H1 (cell line): ENCODE results near the gene PCDHGA1. TPM values are rescaled to one million over a fixed set of nuclear protein-coding genes. Genes with fewer than 3 reads are reported as not detected.

Experiments used
- CTCF ChIA-PET: fragments of 300-600 bp; sonication (Branson Sonifier 250); formaldehyde crosslinking; loops from one replicate; lab custom pipeline; 2021; ENCODE audit not compliant: partially characterized antibody; lab: Charles Lee
- POLR2A ChIA-PET: fragments of 300-600 bp; sonication (Branson Sonifier 250); formaldehyde crosslinking; loops from one replicate; lab custom pipeline; 2021; ENCODE audit warnings: inconsistent platforms; ENCODE audit not compliant: partially characterized antibody; lab: Charles Lee
- DNase-seq, 2 experiments: peaks; one replicate each; pipeline versions ENCODE4 v3.0.0 to v3.0.0-alpha.2; 2010 to 2022; ENCODE audit warnings: low spot score in 2 of 2, low read depth in 1 of 2, mixed read lengths in 1 of 2
- FAIRE-seq: peaks from 2 replicates; lab custom pipeline; 2011; peaks lifted over from hg19 to GRCh38; lab: Jason Lieb, UNC
- H2AFZ ChIP-seq: 2 replicates; pipeline ENCODE4 v1.8.1; 2012; ENCODE audit warnings: low read length, inconsistent platforms
- H2AK5ac ChIP-seq: 2 replicates; pipeline ENCODE4 v1.6.1; 2013; ENCODE audit warnings: low read depth, low read length
- H2BK120ac ChIP-seq: replicated peaks from 2 replicates; pipeline ENCODE3; 2013; ENCODE audit warnings: low read depth, low read length, inconsistent platforms
- H2BK12ac ChIP-seq: 2 replicates; pipeline ENCODE4 v1.6.1; 2013; ENCODE audit warnings: low read depth, low read length
- H2BK15ac ChIP-seq: 2 replicates; pipeline ENCODE4 v1.6.1; 2013; ENCODE audit warnings: low read length
- H2BK20ac ChIP-seq: 2 replicates; pipeline ENCODE4 v1.6.1; 2013; ENCODE audit warnings: low read length
- H2BK5ac ChIP-seq: 2 replicates; pipeline ENCODE4 v1.6.1; 2013; ENCODE audit warnings: low read depth, low read length
- H3K14ac ChIP-seq: 2 replicates; pipeline ENCODE4 v1.6.1; 2013; ENCODE audit warnings: inconsistent platforms; ENCODE audit not compliant: insufficient read length
- H3K18ac ChIP-seq: 2 replicates; pipeline ENCODE4 v1.6.1; 2013; ENCODE audit warnings: low read length; ENCODE audit errors: extremely low read depth
- H3K23ac ChIP-seq: 2 replicates; pipeline ENCODE4 v1.6.1; 2013; ENCODE audit warnings: inconsistent platforms; ENCODE audit not compliant: insufficient read length
- H3K23me2 ChIP-seq: 2 replicates; pipeline ENCODE4 v1.6.1; 2013; ENCODE audit warnings: low read depth, low read length
- H3K27ac ChIP-seq: 2 replicates; pipeline ENCODE4 v1.6.1; 2011; ENCODE audit warnings: low read depth, low read length, inconsistent platforms
- H3K27me3 ChIP-seq, 4 experiments: replicated peaks in 1 of 4; 1 replicate in 1 of 4; 2 replicates in 3 of 4; pipeline versions ENCODE4 v1.6.1 to v1.8.1; 2011 to 2013; ENCODE audit warnings: low read length in 3 of 4, mild to moderate bottlenecking in 3 of 4, inconsistent platforms in 2 of 4, mixed read lengths in 2 of 4, moderate library complexity in 1 of 4; ENCODE audit not compliant: control insufficient read depth in 3 of 4, insufficient read depth in 3 of 4; ENCODE audit errors: extremely low read depth in 1 of 4
- H3K36me3 ChIP-seq, 4 experiments: 2 replicates each; pipeline versions ENCODE4 v1.6.1 to v1.8.1; 2011 to 2013; ENCODE audit warnings: mild to moderate bottlenecking in 4 of 4, low read length in 3 of 4, moderate library complexity in 2 of 4, control low read depth in 1 of 4, inconsistent platforms in 1 of 4; ENCODE audit not compliant: insufficient read depth in 4 of 4, control insufficient read depth in 2 of 4
- H3K4ac ChIP-seq: replicated peaks from 2 replicates; pipeline ENCODE3; 2013; ENCODE audit warnings: low read length, low read depth, mixed read lengths, inconsistent platforms; ENCODE audit not compliant: insufficient read length
- H3K4me1 ChIP-seq, 4 experiments: replicated peaks in 1 of 4; 1 replicate in 1 of 4; 2 replicates in 3 of 4; pipeline versions ENCODE4 v1.6.1 to v1.8.1; 2011 to 2013; ENCODE audit warnings: low read length in 3 of 4, inconsistent platforms in 2 of 4, mixed read lengths in 1 of 4; ENCODE audit not compliant: insufficient read depth in 4 of 4, control insufficient read depth in 3 of 4
- H3K4me2 ChIP-seq, 2 experiments: 2 replicates each; pipeline versions ENCODE4 v1.6.1 to v1.8.1; 2011 to 2013; ENCODE audit warnings: low read depth in 2 of 2, low read length in 2 of 2, control low read depth in 1 of 2, inconsistent platforms in 1 of 2, mild to moderate bottlenecking in 1 of 2; ENCODE audit not compliant: insufficient read depth in 1 of 2
- H3K4me3 ChIP-seq, 4 experiments: fragments of 200-600, 300-600 bp in 1 of 4; sonication (generic), shearing (Covaris generic), sonication (Bioruptor Twin) in 1 of 4; 2 replicates each; pipeline versions ENCODE4 v1.5.1 to v1.8.1; 2011 to 2016; ENCODE audit warnings: low read length in 4 of 4, low read depth in 3 of 4, control low read depth in 2 of 4, inconsistent platforms in 2 of 4, mild to moderate bottlenecking in 2 of 4, mixed read lengths in 1 of 4, moderate library complexity in 1 of 4; ENCODE audit not compliant: insufficient read depth in 2 of 4; ENCODE audit errors: extremely low read depth in 1 of 4
- H3K56ac ChIP-seq: replicated peaks from 2 replicates; pipeline ENCODE3; 2013; ENCODE audit warnings: low read depth, mild to moderate bottlenecking, mixed read lengths, low read length, inconsistent platforms; ENCODE audit not compliant: insufficient read length
- H3K79me1 ChIP-seq: 2 replicates; pipeline ENCODE4 v1.6.1; 2013; ENCODE audit warnings: low read depth, low read length, control low read depth
- H3K79me2 ChIP-seq, 2 experiments: 2 replicates each; pipeline versions ENCODE4 v1.6.1 to v1.8.1; 2012 to 2013; ENCODE audit warnings: low read length in 2 of 2, mild to moderate bottlenecking in 2 of 2, inconsistent platforms in 1 of 2; ENCODE audit not compliant: insufficient read depth in 2 of 2, control insufficient read depth in 1 of 2
- H3K9ac ChIP-seq, 4 experiments: replicated peaks in 1 of 4; 1 replicate in 1 of 4; 2 replicates in 3 of 4; pipeline versions ENCODE4 v1.6.1 to v1.8.1; 2011 to 2013; ENCODE audit warnings: low read depth in 3 of 4, low read length in 3 of 4, control low read depth in 2 of 4, mild to moderate bottlenecking in 2 of 4, moderate library complexity in 2 of 4, inconsistent platforms in 1 of 4; ENCODE audit errors: extremely low read depth in 1 of 4
- H3K9me3 ChIP-seq, 2 experiments: 2 replicates each; pipeline versions ENCODE4 v1.6.1 to v1.8.1; 2012 to 2013; ENCODE audit warnings: mild to moderate bottlenecking in 2 of 2, moderate library complexity in 2 of 2, control low read depth in 1 of 2, inconsistent platforms in 1 of 2, low read depth in 1 of 2, low read length in 1 of 2, mixed read lengths in 1 of 2; ENCODE audit not compliant: insufficient read depth in 2 of 2
- H4K20me1 ChIP-seq, 2 experiments: replicated peaks in 1 of 2; 2 replicates each; pipeline versions ENCODE3 to v1.8.1; 2011 to 2013; ENCODE audit warnings: inconsistent platforms in 2 of 2, low read length in 2 of 2, mild to moderate bottlenecking in 1 of 2; ENCODE audit not compliant: insufficient read depth in 2 of 2, control insufficient read depth in 1 of 2
- H4K5ac ChIP-seq: 2 replicates; pipeline ENCODE4 v1.6.1; 2013; ENCODE audit warnings: low read length, low read depth, mixed read lengths, inconsistent platforms; ENCODE audit not compliant: insufficient read length
- H4K8ac ChIP-seq: 2 replicates; pipeline ENCODE4 v1.8.0; 2013; ENCODE audit warnings: mild to moderate bottlenecking, moderate library complexity, low read length, inconsistent platforms; ENCODE audit not compliant: insufficient read depth; ENCODE audit errors: extremely low read depth
- H4K91ac ChIP-seq: replicated peaks from 2 replicates; pipeline ENCODE3; 2013; ENCODE audit warnings: low read length, mixed read lengths, inconsistent platforms; ENCODE audit not compliant: insufficient read length
- CEBPB ChIP-seq: IDR thresholded peaks from 2 replicates; pipeline ENCODE4 v1.6.1; 2012; ENCODE audit warnings: low read depth, low read length
- EGR1 ChIP-seq: IDR thresholded peaks from 2 replicates; pipeline ENCODE4 v1.6.1; 2011; ENCODE audit warnings: low read depth, low read length, borderline replicate concordance
- TAF1 ChIP-seq: IDR thresholded peaks from 2 replicates; pipeline ENCODE4 v1.6.1; 2011; ENCODE audit warnings: mild to moderate bottlenecking, low read depth, low read length
- TBP ChIP-seq: IDR thresholded peaks from 2 replicates; pipeline ENCODE4 v1.6.1; 2011; ENCODE audit warnings: low read depth, low read length, improper control_type of control experiment
- WGBS, 2 experiments: shearing (Covaris generic) in 1 of 2; methylation state at CpG; one replicate each; pipeline versions ENCODE4 v1.1.6 to v1.1.7; 2013 to 2015; ENCODE audit warnings: low lambda C conversion rate in 2 of 2, mixed read lengths in 2 of 2, inconsistent platforms in 1 of 2, low coverage in 1 of 2, missing lambda C conversion rate in 1 of 2; ENCODE audit not compliant: insufficient replicate concordance in 2 of 2, insufficient coverage in 1 of 2, insufficient read length in 1 of 2; ENCODE audit errors: extremely low coverage in 1 of 2, missing lambda C conversion rate in 1 of 2; 5-methylcytosine and 5-hydroxymethylcytosine counted together
- polyA plus RNA-seq, 7 experiments: library from polyadenylated mRNA; depleted of rRNA in 3 of 7; stranded (reverse) in 5 of 7; unstranded in 2 of 7; fragments of >200 nt in 5 of 7; fragments of 200-250 nt in 2 of 7; gene quantifications; 1 replicate in 5 of 7; 2 replicates in 1 of 7; 4 replicates in 1 of 7; pipeline versions ENCODE4 v1.2.1 to v1.2.3, GENCODE V29; 2011 to 2013; ENCODE audit warnings: missing spikeins in 2 of 7, mixed read lengths in 2 of 7
- total RNA-seq: library from RNA; stranded (reverse); fragmentation: NEBNext Ultra II Directional; extraction: Animal tissue kit (Norgen Biotek cat#: 25700); gene quantifications from 2 replicates; pipeline ENCODE4 v1.2.1, GENCODE V29; 2021

Gene PCDHGA1
- total and polyA plus RNA-seq, 2 of the 8 experiments (the other 6 are each of a cell fraction or from before 2014, with no cell fraction given): 0.57 to 0.89 TPM

- Histone ChIP-seq H3K56ac (no peak overlapping the region), H3K23ac (no peak overlapping the region), H3K4ac (no peak overlapping the region), H2BK12ac (no peak overlapping the region), H2BK20ac (no peak overlapping the region), H3K79me2 (no peaks in the 10 kb centered on the region), H3K79me1 (no peaks in the 10 kb centered on the region), H3K4me2 (no peak overlapping the region), H2AK5ac (no peak overlapping the region), H3K4me1 (peaks cover 0 to 5% (median under 1%) of the 10 kb centered on the region in 4 experiments; a peak in 1 of 7 replicates), H3K9ac (no peak overlapping the region), H3K9me3 (peaks cover 33 to 34% of the 10 kb centered on the region in 2 experiments), H3K4me3 (no peak overlapping the region), H3K14ac (no peak overlapping the region), H2BK15ac (no peak overlapping the region), H3K27ac (no peak overlapping the region), H4K5ac (no peak overlapping the region), H4K91ac (no peak overlapping the region), H3K27me3 (no peaks in the 10 kb centered on the region), H3K18ac (no peak overlapping the region), H4K20me1 (no peaks in the 10 kb centered on the region), H4K8ac (no peak overlapping the region), H2BK120ac (no peak overlapping the region), H3K23me2 (no peaks in the 10 kb centered on the region), H2BK5ac (no peak overlapping the region), H2AFZ (no peak overlapping the region), H3K36me3 (peaks cover 0 to 13% (median 3%) of the 10 kb centered on the region in 4 experiments; a peak in 4 of 8 replicates)
- ChIA-PET CTCF (interaction anchor here (0.9 to 5.5 kb wide), 15 partner anchors 8 to 476 kb away, joined by 3 to 29 read pairs (median 7); partner anchors contain the start of genes PCDHA12, PCDHB14, PCDHB15 and PCDHGA2), POLR2A (interaction anchor here (2.1 kb wide), 1 partner anchor 23 kb away, joined by 6 read pairs; no protein-coding TSS in a partner anchor)
- FAIRE-seq (no peak), DNase-seq (no peak)
- TF ChIP-seq CEBPB (no peak), TAF1 (no peak), TBP (no peak), EGR1 (no peak)
- 98% methylated on average over 30 of the region's 36 CpGs; no CpG with 5 or more reads in 1 of the 2 experiments for WGBS, 2 experiments
These were observed 21.3 kb downstream of the PCDHGA1 start for GRCh38 chr5:141351591-141351990.
